EH (cell line): Measurements from ENCODE around the gene PFDN5.
"Not testable (repeated sequence)": the region's sequence is repeated elsewhere in the genome, so short reads cannot be mapped to it uniquely, and the experiment has no call there.

Experiments used
- DNase-seq: peaks from one replicate; pipeline ENCODE4 v3.0.0-alpha.2; 2015; ENCODE audit warnings: low read depth

Gene PFDN5

DNA sequence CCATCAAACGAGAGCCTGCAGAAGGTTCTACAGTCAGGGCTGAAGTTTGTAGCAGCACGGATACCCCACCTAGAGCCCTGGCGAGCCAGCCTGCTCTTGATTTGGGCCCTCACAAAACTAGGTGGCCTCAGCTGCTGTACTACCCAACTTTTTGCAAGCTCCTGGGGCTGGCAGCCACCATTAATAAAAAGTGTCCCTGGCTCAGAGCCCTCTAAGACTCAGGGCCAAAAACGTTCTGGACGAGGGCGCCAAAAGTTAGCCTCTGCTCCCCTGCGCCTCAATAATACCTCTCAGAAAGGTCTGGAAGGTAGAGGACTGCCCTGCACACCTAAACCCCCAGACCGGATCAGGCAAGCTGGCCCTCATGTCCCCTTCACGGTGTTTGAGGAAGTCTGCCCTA is 8.9 kb upstream of the PFDN5 start:
- no peak for DNase-seq

DNA sequence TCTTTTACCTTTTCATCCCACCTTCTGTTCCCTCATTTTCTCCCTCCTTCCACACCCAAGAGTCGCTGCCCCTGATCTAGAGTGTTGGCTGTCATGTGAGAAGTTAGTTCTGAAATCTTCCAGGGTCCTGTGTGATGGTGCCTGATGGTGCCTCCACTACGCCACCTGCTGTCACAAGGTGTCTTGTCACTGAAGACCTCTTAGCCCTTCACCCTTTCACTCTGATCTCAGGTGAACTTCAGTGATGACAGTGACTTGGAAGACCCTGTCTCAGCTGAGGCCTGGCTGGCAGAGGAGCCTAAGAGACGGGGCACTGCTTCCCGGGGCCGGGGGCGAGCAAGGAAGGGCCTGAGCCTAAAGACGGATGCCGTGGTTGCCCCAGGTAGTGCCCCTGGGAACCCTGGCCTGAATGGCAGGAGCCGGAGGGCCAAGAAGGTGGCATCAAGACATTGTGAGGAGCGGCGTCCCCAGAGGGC is 7.6 kb upstream of the PFDN5 start:
- DNase-seq = peak; percentile 69

DNA sequence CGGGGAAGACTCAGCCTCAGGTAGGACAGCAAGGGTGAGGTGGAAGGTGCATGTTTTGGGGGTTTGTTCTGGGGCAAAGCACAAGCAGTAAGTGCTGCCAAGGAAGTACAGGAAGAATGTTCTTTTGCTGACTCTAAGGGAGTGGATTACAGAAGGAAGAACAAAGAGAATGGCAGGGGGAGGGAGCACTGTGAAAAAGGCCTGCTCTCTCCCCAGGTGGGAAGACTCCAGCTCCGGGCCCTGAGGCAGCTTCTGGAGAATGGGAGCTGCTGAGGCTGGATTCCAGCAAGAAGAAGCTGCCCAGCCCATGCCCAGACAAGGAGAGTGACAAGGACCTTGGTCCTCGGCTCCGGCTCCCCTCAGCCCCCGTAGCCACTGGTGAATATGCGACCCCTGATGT is 7.0 kb upstream of the PFDN5 start:
- DNase-seq = no peak

DNA sequence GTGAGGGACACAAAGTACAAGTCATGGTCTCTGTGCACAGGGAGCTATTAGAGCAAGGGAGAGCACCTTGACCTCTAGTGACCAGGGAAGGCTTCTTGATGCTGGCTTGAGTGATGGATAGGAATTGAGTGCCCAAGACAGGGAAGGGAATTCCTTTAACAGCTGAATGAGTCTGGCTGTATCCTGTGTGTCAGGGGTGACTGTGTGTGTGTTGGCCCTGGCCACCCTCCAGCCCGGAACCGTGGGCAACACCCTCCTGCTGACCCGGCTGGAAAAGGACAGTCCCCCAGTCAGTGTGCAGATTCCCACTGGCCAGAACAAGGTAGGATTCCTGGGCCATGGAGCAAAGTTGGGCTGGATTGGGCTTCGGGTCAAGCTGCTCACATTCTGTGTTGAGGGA is 5.5 kb upstream of the PFDN5 start:
- peak; percentile 62 for DNase-seq

DNA sequence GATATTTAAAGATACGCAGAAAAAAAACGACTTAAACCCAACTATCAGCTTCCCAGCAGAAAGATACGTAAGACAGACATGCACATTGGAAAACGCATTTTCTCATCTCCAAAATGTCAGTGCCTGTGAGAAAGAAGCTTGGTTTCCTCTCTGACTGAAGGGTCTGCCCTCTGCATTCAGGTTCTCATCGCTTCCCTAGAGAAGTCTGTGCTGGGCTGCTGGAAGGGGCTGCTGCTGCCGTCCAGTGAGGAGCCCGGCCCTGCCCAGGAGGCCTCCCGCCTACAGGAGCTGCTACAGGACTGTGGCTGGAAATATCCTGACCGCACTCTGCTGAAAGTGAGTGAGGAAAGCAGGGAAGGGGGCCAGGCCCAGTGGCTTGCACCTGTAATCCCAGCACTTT is 4.7 kb upstream of the PFDN5 start:
- peak; percentile 46 for DNase-seq

DNA sequence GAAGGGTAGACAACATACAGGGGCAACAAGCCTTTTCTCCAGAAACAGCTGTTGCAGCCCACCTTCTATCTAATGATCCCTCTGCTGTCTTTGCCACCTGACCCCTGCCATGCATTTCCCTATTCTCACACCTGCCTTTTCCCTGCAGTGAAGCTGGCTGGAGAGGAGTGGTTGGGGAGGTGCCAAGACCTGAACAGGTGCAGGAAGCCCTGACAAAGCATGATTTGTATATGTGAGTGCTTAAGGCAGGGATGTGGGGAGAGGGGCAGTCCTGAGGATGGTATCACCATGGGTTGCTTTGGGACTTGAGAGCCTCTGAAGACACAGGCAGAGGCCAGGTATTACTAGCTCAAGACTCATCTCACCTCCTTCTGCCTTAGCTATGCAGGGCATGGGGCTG is 2.9 kb upstream of the PFDN5 start:
- DNase-seq = no peak

DNA sequence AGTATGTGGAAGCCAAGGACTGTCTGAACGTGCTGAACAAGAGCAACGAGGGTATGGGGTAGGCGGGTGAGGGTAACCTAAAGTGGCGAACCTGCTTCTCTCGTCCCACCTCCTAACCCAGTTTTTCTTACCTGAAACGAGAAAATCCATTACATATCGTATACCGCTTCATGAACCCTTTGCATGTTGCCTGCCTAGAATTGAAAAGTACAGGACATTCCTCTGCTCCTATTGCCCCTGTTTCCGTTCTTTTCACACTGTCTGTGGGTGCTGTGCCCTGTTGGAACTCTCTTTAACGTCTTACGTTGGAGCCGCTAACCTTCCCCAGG is 513 bp downstream of the PFDN5 start:
- DNase-seq = no peak

DNA sequence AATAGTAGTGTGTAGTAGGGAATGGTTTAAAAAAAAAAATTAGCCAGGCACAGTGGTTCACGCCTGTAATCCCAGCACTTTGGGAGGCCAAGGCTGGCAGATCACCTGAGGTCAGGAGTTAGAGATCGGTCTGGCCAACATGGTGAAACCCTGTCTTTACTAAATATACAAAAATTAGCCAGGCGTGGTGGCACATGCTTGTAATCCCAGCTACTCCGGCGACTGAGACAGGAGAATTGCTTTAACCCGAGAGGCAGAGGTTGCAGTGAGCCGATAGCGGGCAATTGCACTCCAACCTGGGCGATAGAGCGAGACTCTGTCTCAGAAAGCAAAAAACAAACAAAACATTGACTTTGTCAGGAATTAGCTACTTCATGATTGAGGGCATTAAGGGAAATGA is 1.8 kb downstream of the PFDN5 start:
- not testable (repeated sequence) for DNase-seq

DNA sequence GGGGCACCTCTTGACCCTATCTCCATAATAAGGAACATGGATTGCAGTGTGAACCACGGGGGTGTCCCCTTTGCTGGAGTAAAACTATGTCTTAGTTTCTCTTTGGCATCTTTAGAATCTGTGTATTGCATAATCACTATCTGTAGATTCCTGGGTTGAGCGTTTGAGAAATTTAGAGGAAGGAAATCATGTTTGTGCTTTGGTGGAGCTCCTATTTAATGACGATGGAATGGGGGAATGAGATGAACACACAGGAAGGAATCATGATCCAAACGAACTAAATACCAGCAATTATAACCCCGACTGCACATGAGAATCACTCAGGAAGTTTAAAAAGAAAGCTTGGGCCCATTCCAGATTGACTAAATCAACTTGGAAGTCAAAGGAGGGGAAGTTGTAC is 2.8 kb downstream of the PFDN5 start:
- DNase-seq = peak; percentile 99

DNA sequence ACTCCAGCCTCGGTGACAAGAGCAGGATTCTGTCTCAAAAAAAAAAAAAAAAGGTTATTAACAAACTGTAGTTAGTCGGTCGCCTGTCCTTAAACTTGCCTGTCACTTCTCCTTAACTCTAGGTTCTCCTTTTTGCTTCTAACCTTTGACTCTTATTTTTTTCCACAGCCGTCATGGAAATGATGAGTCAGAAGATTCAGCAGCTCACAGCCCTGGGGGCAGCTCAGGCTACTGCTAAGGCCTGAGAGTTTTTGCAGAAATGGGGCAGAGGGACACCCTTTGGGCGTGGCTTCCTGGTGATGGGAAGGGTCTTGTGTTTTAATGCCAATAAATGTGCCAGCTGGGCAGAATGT is 3.7 kb downstream of the PFDN5 start:
- DNase-seq = peak; percentile 93

DNA sequence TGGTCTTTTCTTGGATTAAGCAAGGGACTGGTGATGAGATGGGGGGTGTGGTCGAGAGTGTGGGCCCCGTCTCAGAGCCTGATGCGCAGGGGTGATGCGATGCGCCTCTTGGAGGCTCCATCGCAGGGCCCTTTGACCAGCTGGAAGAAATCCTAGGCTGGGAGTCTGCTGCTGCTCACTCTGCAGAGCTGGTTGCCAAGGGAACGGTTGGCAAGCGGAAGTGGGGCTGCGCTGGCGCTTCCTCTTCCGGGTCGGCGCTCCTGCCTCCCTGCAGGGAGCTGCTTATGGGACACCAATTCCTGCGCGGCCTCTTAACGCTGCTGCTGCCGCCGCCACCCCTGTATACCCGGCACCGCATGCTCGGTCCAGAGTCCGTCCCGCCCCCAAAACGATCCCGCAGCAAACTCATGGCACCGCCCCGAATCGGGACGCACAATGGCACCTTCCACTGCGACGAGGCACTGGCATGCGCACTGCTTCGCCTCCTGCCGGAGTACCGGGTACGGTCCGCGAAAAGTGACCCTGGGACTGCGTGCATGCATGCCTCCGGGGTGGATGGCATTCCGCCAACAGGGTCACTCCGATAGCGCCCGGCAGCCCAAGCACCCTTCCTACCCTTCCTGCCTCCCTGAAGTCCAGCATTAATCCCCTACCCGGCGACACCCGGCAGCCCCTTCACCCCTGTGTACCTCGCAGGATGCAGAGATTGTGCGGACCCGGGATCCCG is 4.3 kb downstream of the PFDN5 start, which contains the start of gene MYG1:
Gene MYG1, plus strand, starts transcription at position 242 of the 727 bp plus-strand sequence. Its CDS starts 43 bp downstream, at position 285.
- peak; percentile 88 for DNase-seq

DNA sequence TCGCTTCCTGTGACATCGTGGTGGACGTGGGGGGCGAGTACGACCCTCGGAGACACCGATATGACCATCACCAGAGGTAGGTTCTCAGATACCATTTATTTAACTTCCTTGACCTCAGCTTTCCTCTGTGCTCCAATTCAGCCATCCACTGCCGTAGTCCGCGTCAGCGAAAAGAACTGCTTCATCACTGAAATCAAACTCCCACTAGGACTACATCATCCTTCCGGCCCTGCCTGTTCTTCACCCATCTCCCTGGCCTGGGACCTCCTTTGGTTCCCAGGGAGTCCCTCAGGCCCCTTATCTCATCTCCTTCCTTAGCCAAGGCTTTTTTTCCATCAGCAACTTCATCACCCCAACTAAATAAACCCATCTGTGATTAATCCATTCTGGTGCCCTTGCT is 4.8 kb downstream of the PFDN5 start:
- peak; percentile 68 for DNase-seq

DNA sequence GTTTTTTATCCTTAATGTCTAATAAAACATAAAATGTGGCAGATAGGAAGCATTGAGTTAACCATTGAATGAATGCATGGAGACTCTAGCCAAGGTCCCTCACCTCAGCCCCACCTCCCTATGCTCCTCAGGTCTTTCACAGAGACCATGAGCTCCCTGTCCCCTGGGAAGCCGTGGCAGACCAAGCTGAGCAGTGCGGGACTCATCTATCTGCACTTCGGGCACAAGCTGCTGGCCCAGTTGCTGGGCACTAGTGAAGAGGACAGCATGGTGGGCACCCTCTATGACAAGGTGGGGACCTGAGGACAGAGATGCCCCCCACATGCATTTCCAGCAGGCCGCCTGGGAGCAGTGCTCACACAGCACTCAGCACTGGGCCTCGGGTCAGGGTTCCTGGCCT is 7.6 kb downstream of the PFDN5 start:
- DNase-seq = no peak

DNA sequence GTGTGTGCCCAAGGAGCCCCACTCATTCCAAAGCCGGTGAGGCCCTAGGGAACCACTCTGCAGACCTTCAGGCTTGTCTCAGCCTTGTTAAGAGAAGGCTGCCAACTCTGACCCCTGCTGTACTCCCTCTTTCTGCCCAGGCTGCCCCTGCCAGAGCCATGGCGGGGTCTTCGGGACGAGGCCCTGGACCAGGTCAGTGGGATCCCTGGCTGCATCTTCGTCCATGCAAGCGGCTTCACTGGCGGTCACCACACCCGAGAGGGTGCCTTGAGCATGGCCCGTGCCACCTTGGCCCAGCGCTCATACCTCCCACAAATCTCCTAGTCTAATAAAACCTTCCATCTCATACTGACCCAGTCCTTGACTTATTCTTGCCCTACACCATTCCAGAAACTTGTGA is 11.5 kb downstream of the PFDN5 start:
- DNase-seq = no peak

DNA sequence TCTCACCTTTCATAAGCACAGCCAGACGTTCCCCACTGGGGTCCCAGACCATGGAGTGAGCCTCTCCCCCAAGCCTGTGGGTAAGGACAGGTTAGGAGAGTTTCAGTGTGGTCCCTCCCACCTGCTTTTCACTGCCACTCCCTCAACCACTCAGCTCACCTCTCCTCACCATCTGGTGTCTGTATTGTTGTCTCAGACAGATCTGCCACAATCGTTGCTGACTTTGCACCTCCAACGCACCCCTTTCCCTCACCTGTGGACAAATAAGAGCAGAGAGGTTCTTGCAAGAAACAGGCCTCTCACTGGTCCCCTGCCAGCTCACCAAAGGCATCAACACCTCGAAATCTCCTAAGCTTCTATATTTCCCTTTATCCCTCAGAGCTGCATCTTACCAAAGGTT is 12.9 kb downstream of the PFDN5 start:
- no peak for DNase-seq

DNA sequence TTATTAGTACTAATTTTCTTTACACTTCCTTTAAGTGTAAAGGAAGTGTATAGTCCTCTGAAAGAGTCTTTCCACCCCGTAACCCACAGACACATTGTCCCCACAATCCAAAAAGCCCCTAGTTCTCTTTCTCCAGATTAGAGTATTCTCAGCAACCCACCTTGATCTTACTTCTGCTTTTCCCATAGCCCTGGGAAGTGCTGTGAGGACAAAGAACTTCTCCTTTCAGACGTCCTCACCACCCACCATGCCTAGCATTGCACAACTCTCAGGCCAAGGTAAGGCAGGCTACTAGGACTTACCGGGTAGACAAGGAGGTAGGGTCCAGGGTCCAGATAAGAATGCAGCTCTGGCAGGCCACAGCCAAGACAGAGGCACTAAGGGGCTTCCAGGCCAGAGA is 18.7 kb downstream of the PFDN5 start:
- no peak for DNase-seq

DNA sequence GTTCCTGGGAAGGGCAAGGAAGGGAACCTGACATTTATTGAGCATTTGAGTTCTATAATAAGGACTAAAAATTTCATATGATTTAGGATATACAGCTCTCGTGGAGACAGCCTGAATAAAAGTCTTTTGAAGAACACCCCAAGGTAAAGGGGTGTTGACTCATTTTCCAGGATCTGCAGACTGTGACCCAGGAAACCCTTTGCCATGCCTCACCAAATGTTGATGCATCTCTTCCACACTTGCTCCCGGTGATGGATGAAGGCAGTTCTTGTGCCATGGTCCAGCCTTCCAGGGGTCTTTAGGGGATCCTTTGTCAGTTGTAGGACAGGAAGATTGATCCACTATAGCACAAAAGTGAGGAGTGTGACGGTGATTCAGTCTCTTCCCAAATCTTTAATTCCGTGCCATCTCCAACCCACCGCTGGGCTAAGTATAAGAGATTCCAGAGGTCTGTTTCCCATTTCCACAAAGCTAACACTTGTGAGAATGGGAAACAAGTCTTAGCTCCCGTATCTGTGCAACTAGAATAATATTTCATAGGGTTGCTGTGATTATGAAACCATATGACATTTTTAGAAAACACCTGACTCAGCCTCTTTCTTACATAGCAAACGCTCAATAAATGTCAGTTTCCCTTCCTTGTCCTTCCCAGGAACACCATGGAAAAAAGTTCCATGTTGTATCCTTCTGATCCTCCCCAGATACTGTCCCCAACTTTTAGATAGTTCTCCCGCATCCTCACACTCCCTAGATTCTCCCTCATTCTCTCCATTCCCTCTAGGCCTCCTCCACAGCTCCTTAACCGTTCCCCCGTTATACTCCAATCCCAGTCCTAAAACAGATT is 25.2 kb downstream of the PFDN5 start:
- DNase-seq = no peak

DNA sequence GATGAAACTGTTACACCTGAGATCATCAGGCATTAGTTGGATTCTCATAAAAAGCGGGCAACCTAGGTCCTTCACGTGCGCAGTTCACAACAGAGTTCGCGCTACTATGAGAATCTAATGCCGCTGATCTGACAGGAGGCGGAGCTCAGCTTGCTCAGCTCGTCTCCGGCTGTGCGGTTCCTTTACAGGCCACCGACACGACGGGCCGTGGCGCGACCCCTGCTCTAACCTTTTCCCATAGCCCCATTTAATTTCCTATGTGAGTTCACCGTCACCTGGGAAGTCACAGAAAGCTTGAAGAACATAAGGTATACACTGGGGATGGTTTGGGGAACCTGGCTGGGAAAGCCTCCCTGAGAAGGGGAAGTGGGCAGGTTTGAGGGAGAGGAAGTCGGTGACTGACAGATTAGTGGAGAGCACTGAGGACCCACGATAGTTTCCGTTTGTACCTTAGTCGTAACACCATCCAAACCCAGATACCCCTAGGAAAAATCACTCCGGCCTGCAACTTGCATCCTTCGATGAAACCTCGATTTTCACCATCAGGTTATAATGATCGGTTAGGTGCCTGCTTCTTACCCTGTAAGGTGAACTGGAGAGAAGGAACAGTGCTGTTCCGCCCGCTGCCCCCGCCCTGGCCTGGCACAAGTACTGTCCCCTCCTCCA is 28.9 kb downstream of the PFDN5 start:
- no peak for DNase-seq

DNA sequence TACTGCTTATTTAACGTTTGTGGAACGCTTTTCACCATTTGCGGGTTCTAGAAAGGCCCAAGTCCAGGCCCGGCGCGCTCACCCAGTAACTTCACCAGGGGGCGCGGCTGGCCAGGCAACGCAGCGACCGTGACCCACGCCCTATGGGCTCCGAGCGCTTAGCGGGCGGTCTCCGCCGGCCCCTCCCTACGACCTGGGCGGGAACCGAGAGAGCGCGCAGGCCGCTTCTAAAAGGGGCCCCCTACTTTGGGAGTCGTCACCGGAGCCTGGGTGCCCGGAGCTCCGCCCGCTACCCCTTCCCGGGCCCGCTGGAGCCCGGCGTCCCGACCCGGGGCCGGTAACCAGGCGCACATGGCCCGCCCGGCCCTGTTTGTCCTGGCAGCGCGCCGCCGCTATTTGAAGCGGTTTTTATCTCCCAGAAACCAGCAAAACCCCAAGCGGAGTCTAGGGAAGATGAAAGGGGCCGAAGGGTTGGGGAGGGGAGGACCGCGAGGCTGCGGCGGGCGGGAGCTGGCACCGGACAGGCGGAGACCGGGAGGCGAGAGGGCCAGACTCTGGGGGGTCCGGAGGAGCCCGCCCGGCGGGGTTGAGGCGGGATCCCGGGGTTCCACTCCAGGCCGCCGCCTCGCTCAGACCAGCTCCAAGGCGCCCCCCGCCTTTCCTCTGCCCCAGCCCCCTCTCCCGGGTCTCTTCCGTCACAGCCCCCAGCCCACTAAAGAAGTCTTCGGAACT is 29.6 kb downstream of the PFDN5 start:
- peak; percentile 93 for DNase-seq

DNA sequence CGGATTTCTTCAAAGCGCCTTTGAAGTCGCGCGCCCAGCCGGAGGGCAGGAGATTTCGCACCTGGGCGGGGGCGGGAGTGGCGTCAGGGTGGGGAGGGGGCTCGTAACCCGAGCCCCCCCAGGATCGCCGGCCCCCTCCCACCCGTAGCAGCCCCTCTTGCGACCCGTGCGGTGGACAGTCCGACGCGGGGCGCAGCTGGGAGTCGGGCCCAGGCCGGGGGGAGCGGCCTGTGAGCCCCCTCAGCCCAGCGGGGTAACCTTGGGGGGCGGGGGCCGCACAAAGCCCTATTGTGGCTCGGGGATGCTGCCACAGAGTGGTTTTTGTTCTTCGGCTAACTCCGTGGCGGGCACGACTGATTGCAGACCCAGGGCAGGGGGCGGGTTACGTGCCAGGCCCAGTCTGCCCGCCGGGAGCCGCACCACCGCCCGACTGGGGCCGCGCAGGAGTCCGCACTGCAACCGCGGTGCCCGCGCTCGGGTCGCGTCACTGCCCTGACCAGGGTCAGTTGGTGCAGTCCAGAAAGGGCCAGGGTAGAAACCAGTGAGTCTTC is 30.2 kb downstream of the PFDN5 start:
- DNase-seq = peak; percentile 24

DNA sequence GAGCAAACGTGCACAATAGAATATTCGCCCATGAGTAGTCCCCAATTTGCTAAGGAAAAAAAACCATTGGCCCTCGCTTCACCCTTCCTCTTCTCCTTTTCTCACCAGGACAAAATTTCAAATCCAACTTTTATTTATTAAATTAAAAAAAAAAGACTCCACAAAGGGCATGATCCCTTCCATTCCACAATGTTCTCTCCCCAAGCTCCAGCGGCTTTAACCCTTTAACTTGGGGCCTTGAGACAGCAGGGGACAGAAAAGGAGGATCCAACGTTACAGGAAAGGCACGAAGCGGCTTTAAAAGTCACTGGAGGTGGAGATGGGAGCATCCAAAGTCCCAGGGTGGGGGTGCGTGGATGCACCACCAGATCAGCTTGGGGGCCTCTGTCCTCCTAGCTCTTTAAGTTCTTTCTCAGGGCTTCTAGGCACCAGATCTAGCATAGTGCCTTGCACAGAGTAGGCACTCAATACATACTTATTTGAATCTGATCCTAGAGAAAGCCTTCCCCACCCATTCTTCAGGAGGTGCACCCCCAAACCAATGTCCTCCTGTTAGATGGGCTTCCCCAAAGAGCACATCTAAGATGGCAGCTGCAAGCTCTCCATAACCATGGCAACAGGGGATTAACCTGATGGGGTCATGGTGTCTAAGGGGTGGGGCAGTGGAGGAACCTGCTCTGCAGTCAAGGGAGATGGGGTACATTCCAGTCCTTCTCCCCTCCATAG is 31.3 kb downstream of the PFDN5 start:
- no peak for DNase-seq
